MG63 (cell line): ENCODE results near the gene B3GLCT. TPM values are rescaled to one million over a fixed set of nuclear protein-coding genes. Genes with fewer than 3 reads are reported as not detected.
A peak's percentile ranks its signal among the peaks of the same experiment; 100 is the strongest.

Experiments used
- DNase-seq: peaks from one replicate; pipeline ENCODE4 v3.0.0-alpha.2; 2020
- H3K27me3 ChIP-seq: fragments of 250-450 bp; sonication (Bioruptor Pico); 2 replicates; pipeline ENCODE4 v1.5.1; 2020; ENCODE audit warnings: mild to moderate bottlenecking, moderate library complexity
- H3K36me3 ChIP-seq: fragments of 250-450 bp; sonication (Bioruptor Pico); 2 replicates; pipeline ENCODE4 v1.5.1; 2020; ENCODE audit warnings: mild to moderate bottlenecking, moderate library complexity
- H3K4me3 ChIP-seq: fragments of 250-450 bp; sonication (Bioruptor Pico); 2 replicates; pipeline ENCODE4 v1.5.1; 2020; ENCODE audit warnings: mild to moderate bottlenecking, moderate library complexity
- H3K9me3 ChIP-seq: fragments of 250-450 bp; sonication (Bioruptor Pico); 2 replicates; pipeline ENCODE4 v1.5.1; 2020; ENCODE audit warnings: mild to moderate bottlenecking, moderate library complexity
- total RNA-seq: library from RNA; depleted of rRNA; stranded (reverse); fragments of >200 nt; shearing (Covaris generic); gene quantifications from 2 replicates; pipeline ENCODE4 v1.2.3, GENCODE V29; 2014; ENCODE audit warnings: low replicate concordance

Gene B3GLCT
- total RNA-seq, 1 experiment from 2014 or later, result 12.5 TPM

DNA sequence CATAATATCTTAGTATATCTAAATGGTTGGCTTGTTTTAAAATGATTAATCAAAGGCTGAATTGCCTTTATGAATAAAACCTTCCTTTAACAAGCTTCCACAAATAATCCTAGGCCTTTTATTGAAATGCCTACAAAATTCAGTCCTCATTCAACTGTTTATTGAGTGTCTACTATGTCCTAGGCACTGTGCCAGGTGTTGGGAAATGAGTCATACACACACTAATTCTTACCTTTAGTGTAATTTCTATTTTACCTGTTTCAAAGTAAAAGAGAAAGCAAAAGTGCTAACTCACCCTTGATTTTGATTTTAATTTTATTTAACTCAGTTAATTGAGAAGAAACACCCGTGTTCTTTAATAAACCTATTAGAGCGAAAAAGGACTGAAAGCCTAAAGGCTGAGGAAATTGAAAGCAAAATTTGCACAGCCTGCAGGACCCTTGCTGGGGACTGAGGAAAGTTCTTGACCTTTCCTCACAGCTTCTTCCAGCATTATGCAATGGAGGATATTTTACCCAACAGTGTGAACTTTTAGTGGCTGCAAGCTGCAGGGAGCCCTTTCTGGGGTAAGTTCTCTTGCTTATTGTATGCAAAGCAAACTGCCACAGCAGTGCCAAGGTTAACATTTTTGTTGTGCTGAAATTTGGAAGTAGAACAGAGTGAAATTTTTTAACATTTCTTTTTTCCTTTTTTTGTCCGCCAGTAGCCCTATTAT, 83.1 kb downstream of the B3GLCT start:
- no peak overlapping the region for H3K4me3 ChIP-seq
- DNase-seq, result no peak
- no peaks in the 10 kb centered on the region for H3K27me3 ChIP-seq
- peaks cover 7% of the 10 kb centered on the region for H3K36me3 ChIP-seq
- no peaks in the 10 kb centered on the region for H3K9me3 ChIP-seq

DNA sequence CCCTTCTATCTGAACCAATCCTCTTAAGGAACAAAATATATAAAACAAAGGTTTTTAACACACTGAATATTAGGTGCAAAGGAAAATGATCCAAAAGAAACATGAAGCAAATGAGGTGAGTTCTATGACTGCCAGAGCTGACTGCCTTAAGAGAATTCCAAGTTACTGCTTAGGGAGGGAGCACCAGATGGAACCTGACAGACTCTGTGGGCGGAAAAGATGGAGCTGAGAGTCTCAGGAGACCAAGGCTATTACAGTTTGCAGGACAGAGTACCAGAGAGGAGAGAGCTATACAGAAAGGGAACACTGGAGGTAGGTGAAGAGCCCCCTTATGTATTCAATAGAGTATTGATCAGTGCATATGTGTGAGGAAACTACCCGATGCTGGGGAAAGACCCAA, 87.2 kb downstream of the B3GLCT start:
- Histone ChIP-seq H3K9me3 (peaks cover 4% of the 10 kb centered on the region), H3K36me3 (peaks cover 13% of the 10 kb centered on the region), H3K4me3 (no peak overlapping the region), H3K27me3 (no peaks in the 10 kb centered on the region)
- no peak for DNase-seq

DNA sequence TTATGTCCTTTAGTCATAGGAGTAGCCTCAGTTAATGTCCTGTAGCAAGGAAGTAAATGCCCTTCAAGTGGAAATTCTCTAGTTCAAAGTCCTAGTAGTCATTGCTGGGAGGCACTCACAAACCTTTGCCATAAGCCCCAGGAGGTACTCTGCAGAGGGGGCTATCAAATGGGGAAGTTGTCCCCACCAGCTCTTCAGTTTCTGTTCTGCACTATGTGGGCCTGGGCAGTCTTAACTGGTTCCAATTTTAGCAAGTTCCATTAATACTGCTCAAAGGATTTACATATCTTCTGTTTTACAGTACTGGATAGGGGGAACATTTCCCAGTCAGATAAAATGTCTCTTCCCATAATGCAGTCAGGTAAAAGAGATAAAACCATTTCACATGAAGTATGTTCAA, 101.3 kb downstream of the B3GLCT start:
- Histone ChIP-seq H3K9me3 (no peaks in the 10 kb centered on the region), H3K4me3 (no peak overlapping the region), H3K36me3 (peaks cover 3% of the 10 kb centered on the region; the same call in 1 of the 2 replicates), H3K27me3 (no peaks in the 10 kb centered on the region)
- DNase-seq, result no peak

DNA sequence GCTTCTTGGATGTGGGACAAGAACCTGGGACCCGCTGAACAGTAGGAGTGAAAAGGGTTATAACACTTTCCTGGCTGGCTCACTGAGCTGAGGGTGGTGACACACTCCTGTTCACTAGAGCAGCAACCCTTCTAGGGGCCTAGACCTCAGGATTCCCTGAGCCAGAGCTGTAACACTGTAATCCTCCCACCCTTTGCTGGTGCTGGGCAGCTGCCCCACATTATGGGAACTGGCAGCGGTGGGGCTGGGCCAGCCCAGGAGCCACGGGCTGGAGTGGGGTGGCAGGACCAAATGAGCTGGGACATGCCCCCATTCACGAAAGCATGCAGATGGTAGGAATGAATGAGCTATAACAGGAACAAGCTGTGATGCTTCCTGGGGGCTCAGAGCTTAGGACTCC, 110.6 kb downstream of the B3GLCT start:
- Histone ChIP-seq H3K36me3 (no peaks in the 10 kb centered on the region), H3K9me3 (peaks cover 11% of the 10 kb centered on the region), H3K4me3 (no peak overlapping the region), H3K27me3 (no peaks in the 10 kb centered on the region)
- DNase-seq, result peak; percentile 6

DNA sequence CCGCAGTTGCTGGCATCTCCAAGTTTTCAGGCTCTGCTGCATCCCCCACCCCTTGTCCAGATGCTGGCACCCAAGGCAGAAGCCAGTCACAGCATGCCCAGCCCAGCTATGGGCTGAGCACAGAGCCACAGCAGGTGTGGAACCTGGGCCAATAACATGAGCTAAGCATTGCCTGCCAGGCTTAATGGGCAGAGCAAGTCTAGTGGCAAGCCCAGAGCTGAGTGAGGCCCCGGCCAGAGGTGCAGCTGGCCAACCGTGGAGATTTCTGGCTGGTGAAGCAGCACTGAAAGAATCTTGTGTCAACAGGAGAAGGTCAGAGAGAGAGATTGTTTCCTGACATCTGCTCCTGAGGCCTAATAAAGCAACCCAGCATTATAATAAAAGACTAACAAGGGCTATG, 111.0 kb downstream of the B3GLCT start:
- Histone ChIP-seq H3K4me3 (no peak overlapping the region), H3K9me3 (peaks cover 14% of the 10 kb centered on the region)
- DNase-seq, result peak; percentile 75

DNA sequence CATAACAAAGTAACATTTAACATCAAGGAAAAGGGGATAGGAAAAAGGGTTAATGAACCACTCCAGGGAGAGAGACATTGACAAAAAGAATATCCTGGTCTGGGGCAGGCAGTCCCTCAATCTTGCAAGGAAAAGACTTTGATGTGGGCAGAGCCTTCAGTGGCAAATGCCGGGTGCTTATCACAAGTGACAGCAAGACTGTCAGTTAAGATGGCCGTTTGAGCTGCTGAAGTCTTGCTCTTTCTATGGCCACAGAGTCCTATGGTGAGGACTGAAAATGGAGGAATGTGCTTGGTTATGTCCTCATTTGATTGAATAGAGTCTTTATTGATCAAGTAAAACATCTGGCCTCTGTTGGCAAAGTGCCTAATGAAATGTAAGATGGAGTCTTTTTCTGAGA, 112.1 kb downstream of the B3GLCT start:
- H3K9me3 ChIP-seq, result peaks cover 15% of the 10 kb centered on the region
- H3K27me3 ChIP-seq, result no peaks in the 10 kb centered on the region
- H3K4me3 ChIP-seq, result no peak overlapping the region
- H3K36me3 ChIP-seq, result no peaks in the 10 kb centered on the region; the same call in 1 of the 2 replicates
- no peak for DNase-seq

More for the DNA sequence above, 111.0 kb downstream of the B3GLCT start:
- Histone ChIP-seq H3K36me3 (no peaks in the 10 kb centered on the region; the same call in 1 of the 2 replicates), H3K27me3 (no peaks in the 10 kb centered on the region)

DNA sequence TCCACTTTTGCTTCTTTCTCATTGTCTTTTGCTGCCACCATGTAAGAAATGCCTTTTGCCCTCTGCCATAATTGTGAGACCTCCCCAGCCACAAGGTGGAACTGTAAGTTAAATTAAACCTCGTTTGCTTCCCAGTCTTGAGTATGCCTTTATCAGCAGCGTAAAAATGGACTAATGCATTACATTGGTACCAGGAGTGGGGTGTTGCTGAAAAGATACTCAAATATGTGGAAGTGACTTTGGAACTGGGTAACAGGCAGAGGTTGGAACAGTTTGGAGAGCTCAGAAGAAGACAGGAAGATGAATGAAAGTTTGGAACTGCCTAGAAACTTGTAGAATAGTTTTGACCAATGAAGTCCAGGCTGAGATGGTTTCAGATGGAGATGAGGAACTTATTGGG, 115.2 kb downstream of the B3GLCT start:
- no peak overlapping the region for H3K4me3 ChIP-seq
- H3K36me3 ChIP-seq, result no peaks in the 10 kb centered on the region; the same call in 1 of the 2 replicates
- no peaks in the 10 kb centered on the region for H3K27me3 ChIP-seq
- DNase-seq, result no peak
- peaks cover 15% of the 10 kb centered on the region for H3K9me3 ChIP-seq

DNA sequence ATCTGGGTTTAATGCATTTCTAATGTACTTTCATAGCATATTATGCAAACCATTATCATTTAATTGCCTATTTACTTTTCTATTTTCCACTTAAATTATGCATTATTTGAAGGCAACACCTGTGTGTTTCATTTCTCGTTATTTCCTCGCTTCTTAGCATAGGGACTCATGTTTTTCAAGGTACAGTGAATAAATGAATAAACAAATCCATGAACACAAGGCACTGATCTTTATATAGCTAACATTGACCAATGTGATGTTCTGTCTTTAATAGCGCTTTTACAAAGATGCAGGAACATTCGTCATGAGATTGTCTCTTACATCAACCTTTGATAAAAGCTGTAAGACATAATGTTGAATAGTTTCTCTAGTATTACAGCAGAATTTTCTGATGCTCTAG, 121.2 kb downstream of the B3GLCT start:
- H3K9me3 ChIP-seq, result no peaks in the 10 kb centered on the region
- no peaks in the 10 kb centered on the region; the same call in 1 of the 2 replicates for H3K36me3 ChIP-seq
- DNase-seq, result no peak
- H3K27me3 ChIP-seq, result no peaks in the 10 kb centered on the region
- no peak overlapping the region for H3K4me3 ChIP-seq

DNA sequence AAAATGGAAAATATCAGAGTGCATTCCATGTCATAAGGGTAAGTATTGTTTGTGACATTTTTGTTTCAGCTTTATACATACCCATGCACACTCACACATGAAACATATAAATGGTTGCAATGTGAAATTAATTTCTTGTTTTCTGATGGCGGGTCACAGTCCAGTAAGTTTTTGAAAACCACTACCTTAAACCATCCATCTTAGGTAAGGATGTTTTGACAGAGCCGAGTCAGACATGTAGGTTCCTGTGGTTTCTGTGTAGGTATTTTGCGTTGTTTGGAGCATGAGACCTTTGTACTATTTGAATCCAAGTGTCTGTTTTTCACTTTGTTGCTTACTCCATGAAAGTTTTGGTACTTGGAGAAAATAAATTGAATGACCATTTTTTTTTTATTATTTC, 121.7 kb downstream of the B3GLCT start:
- H3K4me3 ChIP-seq, result no peak overlapping the region
- no peaks in the 10 kb centered on the region; the same call in 1 of the 2 replicates for H3K36me3 ChIP-seq
- DNase-seq, result no peak
- no peaks in the 10 kb centered on the region for H3K27me3 ChIP-seq
- H3K9me3 ChIP-seq, result no peaks in the 10 kb centered on the region

DNA sequence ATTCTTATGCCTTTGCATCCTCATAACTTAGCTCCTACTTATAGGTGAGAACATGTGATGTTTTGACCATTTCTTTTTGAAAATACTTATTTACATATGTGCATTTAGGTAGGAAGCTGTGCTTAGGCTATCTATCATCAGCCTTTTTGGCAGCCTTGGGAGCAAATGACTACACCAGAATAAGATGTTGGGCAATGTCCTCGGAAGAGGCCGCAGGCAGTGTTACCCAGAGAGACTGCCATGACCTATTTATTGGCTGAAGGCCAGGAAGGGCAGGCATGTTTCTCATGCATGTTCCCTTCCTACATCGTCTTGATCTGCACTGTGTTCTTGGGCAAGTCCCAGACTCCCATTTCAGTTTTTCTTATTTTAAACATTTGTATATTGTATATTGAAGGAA, 122.3 kb downstream of the B3GLCT start:
- Histone ChIP-seq H3K4me3 (no peak overlapping the region), H3K36me3 (no peaks in the 10 kb centered on the region; the same call in 1 of the 2 replicates), H3K9me3 (no peaks in the 10 kb centered on the region), H3K27me3 (no peaks in the 10 kb centered on the region)
- peak; percentile 6 for DNase-seq

DNA sequence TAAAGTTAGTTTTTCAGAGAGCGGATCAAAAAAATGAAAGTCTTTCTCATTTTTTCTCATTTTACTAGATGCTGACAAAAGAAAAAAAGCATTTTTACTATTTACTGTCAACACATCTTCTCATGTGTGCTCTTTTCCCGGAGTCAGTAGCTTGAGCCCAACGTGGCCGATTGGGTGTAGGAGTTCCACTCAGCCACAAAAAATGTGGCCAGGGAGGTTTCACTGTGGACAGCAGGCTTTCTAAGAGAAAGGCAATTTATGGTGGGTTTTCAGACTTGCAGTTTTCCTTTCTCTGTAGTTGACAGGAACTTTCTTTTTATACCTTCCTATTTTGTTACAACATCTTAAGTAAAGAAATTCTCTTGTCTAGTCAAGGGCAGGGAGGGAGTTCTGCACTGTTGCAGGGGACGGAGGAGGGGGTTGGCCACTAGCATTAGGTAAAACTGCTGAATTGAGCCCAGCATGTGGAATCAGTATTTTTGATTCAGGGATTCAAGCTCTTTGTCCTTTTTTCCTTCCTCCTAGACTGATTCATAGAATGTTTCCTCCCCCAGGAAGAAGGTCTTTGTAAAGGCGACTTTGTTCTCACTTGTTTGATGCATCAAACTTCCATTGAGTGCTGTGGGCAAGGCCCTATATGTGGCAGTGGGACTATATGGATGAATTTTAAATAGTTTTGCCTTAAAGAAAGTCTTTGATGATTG, 123.1 kb downstream of the B3GLCT start:
- Histone ChIP-seq H3K27me3 (no peaks in the 10 kb centered on the region), H3K9me3 (no peaks in the 10 kb centered on the region), H3K4me3 (no peak overlapping the region), H3K36me3 (no peaks in the 10 kb centered on the region; the same call in 1 of the 2 replicates)
- no peak for DNase-seq

DNA sequence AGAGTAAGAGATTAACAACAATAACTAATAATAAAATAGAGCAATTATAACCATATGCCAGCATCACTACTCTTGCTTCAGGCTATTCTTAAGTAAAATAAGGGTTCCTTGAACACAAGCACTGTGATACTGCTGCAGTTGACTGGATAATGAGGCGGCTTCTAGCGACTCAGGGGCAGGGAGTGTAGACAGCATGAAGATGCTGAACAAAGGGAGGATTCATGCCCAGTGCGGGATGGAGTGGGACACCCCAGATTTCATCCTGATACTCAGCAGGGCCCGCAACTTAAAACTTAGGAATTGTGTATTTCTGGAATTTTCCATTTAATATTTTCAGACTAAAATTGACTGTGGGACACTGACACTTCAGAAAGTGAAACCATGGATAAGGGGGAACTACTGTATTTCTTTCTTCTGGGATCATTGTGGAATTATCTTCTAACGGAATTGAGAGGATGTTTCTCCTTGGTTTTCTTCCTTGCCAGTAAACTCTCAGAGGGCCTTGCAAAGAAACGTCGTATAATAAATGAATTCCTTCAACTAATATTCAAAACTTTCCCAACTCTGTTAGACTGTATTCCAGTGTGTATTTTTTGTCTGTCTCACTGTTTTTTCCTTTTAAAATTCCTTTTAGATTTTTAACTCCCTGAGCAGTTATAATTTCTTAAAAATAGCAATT, 127.5 kb downstream of the B3GLCT start:
- Histone ChIP-seq H3K9me3 (no peaks in the 10 kb centered on the region), H3K36me3 (no peaks in the 10 kb centered on the region; the same call in 1 of the 2 replicates), H3K27me3 (no peaks in the 10 kb centered on the region), H3K4me3 (no peak overlapping the region)
- DNase-seq, result no peak

DNA sequence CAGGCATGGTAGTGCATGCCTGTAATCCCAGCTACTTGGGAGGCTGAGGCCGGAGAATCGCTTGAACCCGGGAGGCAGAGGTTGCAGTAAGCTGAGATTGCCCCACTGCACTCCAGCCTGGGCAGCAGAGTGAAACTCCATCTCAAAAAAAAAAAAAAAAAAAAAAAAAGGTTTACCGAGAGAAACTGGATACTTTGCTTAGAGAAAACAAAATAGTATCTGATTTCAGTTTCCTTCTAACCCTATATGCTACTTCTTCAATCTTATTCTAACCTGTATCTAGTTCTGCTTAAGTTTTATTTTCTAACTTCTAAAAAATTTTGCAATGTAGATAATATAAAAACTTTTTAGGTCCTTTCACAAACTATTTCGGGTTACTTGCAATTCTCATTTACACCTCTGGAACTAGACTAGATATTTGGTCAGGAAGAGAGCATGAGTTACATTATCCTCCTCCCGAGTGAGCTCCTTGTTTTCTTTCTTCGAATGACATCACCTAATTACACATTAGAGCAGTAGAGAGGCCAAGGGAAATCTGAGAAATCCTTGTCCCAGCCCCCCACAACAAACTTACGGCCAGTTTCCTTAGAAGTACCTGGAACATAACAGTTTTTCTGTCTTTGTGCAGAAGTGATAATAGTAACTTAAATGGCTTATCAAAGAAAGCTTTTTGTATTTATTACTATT, 128.9 kb downstream of the B3GLCT start:
- Histone ChIP-seq H3K4me3 (no peak overlapping the region), H3K9me3 (no peaks in the 10 kb centered on the region), H3K27me3 (no peaks in the 10 kb centered on the region), H3K36me3 (no peaks in the 10 kb centered on the region; the same call in 1 of the 2 replicates)
- no peak for DNase-seq

DNA sequence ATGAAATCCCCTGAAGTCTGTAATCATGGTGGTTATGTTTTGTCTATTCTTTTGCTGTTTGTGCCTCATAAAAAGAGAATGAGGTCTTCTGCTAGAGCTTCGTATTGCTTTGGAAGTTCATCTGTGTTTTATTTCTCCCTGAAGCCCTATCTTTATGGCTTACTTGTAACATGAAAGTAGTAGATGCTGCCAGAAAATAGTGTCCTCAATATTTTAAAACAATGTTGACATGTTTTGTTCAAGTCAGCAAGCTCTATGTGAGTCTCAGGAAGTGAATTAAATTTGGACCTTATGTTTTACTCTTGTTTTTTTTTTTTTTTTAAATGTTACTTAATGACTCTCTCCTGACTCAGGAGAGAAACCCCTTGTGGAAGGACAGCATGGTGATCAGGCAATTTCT, 130.5 kb downstream of the B3GLCT start:
- H3K4me3 ChIP-seq, result no peak overlapping the region
- H3K9me3 ChIP-seq, result no peaks in the 10 kb centered on the region
- no peak for DNase-seq
- no peaks in the 10 kb centered on the region for H3K27me3 ChIP-seq
- no peaks in the 10 kb centered on the region; the same call in 1 of the 2 replicates for H3K36me3 ChIP-seq

DNA sequence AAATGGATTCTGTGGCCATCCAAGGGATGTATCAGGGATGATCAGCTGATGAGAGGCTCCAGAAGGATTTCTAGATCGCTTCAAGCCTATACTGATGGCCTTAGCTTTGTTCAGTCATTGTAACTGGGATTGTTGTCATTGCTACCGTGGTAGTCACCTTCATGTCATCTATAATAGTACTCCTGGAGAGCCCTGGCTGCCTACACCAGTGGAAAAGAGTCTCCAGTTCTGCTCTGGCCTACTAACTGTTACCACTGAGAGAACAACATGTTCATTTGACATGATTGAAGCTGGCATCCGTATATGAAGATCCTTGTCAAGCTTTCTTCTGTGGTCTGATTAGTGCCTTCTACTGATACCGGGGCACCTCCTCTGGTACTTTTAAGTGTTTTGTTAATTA, 131.3 kb downstream of the B3GLCT start:
- no peaks in the 10 kb centered on the region for H3K27me3 ChIP-seq
- no peak overlapping the region for H3K4me3 ChIP-seq
- H3K36me3 ChIP-seq, result no peaks in the 10 kb centered on the region; the same call in 1 of the 2 replicates
- no peak for DNase-seq
- H3K9me3 ChIP-seq, result no peaks in the 10 kb centered on the region

DNA sequence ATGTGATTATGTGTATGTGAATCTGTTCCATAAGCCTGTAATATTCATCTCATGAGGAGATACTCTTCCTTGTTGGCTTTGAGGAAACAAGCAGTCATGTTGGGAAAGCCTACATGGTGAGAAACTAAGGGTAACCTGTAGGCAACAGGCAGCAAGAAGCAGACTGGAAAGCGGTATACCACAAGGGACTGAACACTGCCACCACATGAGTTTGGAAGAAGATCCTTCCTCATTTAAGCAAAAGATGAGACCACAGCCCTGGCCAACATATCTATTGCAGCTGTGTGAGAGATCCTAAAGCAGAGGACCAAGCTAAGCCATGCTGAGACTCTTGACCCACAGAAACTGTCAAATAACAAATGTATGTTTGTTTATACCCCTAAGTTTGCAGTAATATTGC, 134.8 kb downstream of the B3GLCT start:
- DNase-seq, result no peak
- no peaks in the 10 kb centered on the region for H3K27me3 ChIP-seq
- H3K9me3 ChIP-seq, result peaks cover 4% of the 10 kb centered on the region
- no peaks in the 10 kb centered on the region; the same call in 1 of the 2 replicates for H3K36me3 ChIP-seq
- H3K4me3 ChIP-seq, result no peak overlapping the region
